AG08396 (cell line): Measurements from ENCODE around the gene SRGAP1.
"Not testable (repeated sequence)": the region's sequence is repeated elsewhere in the genome, so short reads cannot be mapped to it uniquely, and the experiment has no call there.

Experiments used
- DNase-seq: peaks from one replicate; pipeline ENCODE4 v3.0.0; 2012; ENCODE audit warnings: low spot score, mixed read lengths

Gene SRGAP1

GRCh38 chr12:64085996-64086395, 241.5 kb downstream of the SRGAP1 start:
- DNase-seq: peak; percentile 20

DNA sequence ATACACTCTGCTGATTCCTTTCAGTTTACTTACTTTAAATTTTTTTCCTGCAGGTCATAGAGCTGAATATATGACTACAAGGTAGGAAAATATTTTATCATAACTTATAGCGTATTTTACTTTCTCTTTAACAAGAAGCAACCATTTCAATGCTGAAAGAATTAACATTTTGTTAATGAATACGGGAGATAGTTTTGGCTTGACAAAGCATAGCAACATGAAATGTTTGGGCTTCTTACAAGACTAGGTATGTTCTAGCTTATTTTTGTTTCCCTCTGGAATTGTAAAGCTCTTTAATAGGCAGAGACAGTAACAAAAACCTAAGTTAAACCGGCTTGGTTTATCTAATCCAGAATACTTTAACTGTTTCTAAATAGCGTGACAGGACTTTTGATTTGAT, 242.4 kb downstream of the SRGAP1 start:
- DNase-seq: no peak

DNA sequence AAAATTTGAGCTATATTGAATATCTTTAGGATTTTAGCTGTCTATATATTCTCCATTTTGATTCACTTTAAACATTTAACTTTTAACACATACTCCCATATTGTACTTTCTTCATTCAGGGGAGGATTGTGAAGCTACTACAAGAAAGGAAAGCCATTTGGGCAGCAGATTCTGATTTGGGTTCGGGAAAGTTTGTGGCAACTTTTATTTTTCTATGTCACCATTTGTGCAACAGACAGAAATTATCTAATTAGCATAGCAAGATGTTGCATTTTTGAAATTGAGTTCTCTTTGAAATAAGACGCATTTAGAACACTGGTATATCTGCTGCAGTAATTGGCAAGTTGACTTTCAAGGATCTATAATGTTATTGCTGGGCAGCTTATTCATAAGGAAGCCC, 243.3 kb downstream of the SRGAP1 start:
- DNase-seq: no peak

DNA sequence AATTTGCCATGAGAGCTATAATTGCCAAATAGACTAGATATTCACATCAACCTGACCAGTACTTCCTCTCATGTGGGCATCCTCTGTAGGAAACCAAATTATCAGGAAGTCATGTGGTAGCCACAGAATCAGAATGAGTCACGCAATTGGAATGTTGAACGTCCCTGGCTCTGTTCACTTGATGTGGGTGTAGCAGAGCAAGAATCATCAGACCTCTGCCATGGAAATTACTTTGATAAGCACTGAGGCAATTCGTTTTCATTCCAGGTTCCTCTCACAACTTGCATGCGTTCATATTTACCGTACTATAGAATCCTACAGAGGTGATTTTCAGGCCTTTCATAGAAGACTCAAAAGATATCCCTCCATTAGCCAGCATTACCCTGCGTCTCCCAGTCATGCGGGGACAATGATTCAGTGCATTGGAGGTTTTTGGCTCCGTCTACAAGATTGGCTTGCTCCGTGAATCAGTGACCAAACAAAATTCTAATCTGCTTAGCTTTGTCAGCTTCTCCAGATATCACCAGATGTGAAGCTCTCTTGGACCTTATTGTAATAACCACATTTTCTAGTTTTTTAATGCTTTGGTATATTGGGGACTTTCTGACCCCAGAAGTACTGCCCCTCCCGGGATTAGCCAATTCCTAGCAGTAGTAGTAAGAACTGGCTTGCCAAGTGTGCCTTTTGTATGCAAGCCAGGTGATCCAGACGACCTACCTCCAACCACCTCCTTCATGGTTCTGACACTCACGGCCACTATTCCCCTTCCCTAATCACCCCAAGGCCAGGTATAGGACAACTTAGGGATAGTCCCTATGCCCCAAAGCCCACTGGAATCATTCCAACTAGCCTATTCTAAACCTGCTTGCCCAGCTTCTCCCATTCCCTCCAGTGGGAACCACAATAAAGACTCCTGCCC, 244.2 kb downstream of the SRGAP1 start:
- DNase-seq: peak; percentile 76

DNA sequence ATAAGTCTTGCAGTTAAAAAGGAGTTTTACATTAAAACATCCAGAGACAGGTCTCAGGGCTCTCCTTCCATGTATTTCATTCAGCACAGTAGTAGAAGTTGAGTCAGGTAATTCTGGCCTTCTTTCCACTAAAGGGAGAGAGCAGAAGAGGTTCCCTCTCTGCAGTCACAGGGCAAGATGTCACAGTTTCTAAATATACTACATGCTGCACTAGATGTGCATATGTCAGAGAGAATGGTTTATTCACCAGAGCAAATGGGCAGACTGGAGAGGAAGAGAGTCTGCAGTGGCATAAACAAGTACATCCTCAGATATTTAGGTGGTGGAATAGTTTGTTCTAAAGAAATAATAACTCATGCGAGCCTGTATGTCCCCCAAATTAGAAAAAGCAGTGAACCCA, 245.5 kb downstream of the SRGAP1 start:
- no peak for DNase-seq

DNA sequence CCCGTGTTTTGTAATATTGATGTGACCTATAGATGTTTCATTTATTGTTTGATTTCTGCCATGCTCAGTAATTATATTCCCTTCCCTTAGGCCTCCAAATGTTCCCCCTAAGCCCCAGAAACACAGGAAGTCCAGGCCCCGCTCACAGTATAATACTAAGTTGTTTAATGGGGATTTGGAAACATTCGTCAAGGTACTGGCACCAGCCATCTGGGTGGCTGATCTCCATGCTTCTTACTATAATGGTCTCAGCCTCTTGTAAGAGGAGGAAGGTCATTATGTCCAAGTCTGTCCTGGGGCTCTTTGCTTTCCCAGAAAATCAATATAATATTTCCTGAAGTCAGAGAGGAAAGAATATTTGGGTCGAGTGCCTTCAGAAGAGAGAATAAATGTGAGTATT, 246.7 kb downstream of the SRGAP1 start:
- DNase-seq: no peak

- no peak for DNase-seq
Measured at GRCh38 chr12:64092507-64093196, 248.2 kb downstream of the SRGAP1 start.

- no peak for DNase-seq
Measured at GRCh38 chr12:64093689-64094088, 249.2 kb downstream of the SRGAP1 start.

DNA sequence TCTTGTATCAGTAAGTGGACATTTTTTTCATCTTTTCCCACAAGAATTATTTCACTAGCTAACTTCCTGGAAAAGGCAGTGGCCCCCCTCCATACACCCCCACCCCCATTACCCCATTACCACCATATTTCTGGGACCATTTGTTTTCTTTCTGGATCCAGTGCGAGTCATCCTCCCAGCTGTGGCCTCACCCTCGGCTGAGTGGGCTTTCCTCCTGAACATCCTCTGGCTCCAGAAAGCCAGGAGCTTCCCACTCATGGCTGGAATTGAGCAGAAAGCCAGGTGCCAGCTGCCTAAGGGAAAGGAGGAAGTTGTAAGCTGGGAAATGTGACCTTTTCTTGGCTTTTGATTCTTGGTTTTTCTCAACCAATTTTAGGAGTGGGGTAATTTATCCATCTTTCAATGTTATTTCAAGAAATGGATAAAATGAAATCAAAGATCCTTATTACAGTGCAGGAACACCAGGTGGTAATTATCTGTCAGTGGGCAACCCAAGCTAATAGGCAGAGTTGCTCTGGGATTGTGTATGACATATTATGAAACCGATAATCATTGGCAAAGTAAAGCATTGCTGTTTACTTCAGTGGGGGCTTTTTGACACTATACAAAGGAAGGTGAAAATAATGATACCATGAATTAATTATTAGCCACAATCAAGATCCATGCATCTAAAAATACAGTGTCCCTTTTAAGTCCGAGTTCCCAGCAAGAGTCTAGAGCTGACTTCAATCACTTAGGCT, 253.0 kb downstream of the SRGAP1 start:
- DNase-seq: no peak

GRCh38 chr12:64098709-64099354, 254.3 kb downstream of the SRGAP1 start:
- no peak for DNase-seq

DNA sequence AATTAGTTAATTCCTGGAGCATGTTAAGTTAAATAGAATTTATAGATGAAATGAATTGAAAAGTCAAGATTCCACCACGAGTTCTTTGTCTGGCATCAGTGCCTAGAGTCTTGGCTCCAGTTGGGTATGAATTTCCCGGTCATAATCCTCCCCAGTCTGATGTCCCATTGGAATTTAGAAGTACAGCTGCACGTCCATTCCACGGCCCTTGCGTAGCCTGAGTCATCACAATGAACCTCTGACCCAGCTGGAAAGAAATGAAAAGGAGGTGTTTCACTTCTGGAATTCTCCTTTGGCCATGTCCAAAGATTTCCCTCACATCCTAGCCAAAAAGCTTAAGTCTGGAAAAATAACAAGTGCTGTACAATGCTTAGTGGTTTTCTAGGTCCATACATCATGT, 254.9 kb downstream of the SRGAP1 start:
- DNase-seq: peak; percentile 79

- DNase-seq: no peak
Measured at GRCh38 chr12:64102339-64102738, 257.8 kb downstream of the SRGAP1 start.

GRCh38 chr12:64103825-64104740, 259.6 kb downstream of the SRGAP1 start:
- no peak for DNase-seq

DNA sequence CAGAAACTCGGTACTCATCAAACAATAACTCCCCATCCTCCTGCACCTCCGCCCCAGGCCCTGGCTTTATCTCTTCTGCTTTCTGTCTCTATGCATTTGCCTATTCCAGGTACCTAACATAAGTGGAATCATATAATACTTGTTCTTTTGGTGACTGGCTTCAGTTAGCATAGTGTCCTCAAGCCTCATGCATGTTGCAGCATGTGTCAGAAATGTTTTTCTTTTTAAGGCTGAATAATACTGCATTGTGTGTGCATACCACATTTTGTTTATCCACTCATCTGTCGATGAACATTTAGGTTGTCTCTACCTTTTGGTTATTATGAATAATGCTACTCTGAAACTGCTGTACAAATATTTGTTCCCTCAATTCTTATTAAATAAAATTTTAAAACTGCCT, 260.5 kb downstream of the SRGAP1 start:
- no peak for DNase-seq

DNA sequence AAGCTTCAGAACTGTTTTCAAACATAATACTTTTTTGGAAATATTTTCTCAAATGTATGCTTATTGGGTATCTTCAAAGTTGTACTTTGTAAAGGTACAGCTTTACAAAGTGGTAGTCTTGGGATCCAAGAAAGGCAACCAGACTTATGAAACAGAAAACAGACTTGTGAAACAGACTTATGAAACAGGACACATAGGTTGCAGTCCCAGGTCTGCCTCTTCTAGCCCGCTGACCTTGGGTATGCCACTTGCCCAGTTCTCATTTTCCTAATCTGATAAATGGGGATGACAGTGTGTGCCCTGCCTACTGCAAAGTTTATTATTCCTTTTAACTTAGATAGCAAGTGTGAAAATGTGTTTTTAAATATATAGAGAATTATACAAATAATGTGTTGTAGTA, 263.3 kb downstream of the SRGAP1 start:
- DNase-seq: no peak

- DNase-seq: no peak
Measured at GRCh38 chr12:64109706-64110105, 265.2 kb downstream of the SRGAP1 start.

DNA sequence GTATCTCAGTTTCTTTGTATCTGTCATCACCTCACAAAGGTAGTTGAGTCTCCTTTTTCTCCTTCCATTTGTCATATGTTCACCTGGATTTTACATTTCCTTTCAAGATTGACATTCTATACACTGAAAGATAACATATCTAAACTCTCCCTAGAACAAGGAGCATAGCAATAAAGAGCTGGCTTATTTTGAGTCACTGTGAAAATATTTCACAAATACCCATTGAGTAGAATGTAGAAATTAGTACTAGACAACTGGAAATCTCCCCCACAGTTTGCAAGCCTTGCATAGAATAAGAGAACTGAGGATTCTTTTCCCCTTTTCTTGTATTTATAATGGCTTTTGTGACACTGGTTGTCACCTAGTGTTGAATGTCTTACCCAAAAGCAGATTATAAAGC, 266.4 kb downstream of the SRGAP1 start:
- no peak for DNase-seq

DNA sequence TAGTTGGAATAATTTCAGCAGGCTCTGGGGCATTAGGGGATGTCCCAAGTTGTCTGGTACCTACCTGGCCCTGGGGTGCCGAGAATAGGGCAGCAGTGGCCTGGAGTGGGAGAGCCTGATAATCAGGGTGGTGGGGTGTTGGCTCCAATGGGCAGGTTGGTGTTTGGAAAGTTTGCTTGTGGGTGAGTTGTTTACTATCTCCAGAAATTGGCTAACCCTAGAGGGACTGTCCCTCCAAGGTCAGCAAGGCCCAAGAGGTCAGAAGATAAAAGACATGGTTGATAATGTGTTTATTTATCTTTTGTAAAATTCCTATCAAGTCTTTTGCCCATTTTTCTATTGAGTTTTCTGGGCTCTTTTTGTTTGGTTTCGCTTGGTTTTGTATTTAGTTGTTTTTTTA, 272.5 kb downstream of the SRGAP1 start:
- DNase-seq: no peak

DNA sequence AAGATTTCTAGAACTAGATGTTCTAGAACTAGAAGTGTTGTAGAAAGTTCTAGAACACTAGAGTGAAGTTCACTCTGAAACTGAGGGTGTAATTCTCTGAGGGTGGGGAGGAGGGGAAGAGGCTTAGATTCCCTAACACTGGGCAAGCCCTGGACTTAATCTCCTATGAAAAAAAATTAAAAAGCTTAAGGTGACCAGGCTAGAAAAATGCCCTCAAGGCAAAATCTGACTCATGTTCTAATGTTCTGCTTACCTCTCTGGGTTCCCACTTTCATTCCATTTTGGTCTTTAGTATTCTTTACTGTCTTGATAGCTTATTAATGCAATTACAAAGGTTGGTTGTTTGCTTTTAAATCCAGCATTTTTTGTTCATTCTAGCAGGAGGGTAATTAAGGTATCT, 276.1 kb downstream of the SRGAP1 start:
- no peak for DNase-seq

GRCh38 chr12:64121086-64121485, 276.6 kb downstream of the SRGAP1 start:
- not testable (repeated sequence) for DNase-seq

GRCh38 chr12:64122154-64122553, 277.7 kb downstream of the SRGAP1 start:
- DNase-seq: no peak
